LNCaP clone FGC (cell line): ENCODE data around the gene SCNN1B.

Experiments used
- DNase-seq: peaks from one replicate; pipeline ENCODE4 v3.0.0-alpha.2; 2011; ENCODE audit warnings: low read depth
- H3K4me3 ChIP-seq: 2 replicates; pipeline ENCODE4 v1.5.1; 2011; ENCODE audit warnings: mild to moderate bottlenecking, low read depth, low read length, control low read depth
- CTCF ChIP-seq: IDR thresholded peaks from 2 replicates; pipeline ENCODE4 v1.5.1; 2012; ENCODE audit warnings: mild to moderate bottlenecking; ENCODE audit not compliant: control insufficient read depth, insufficient read depth; ENCODE audit errors: extremely low read depth

SCNN1B gene

GRCh38 chr16:23410176-23410575 lies 108.1 kb downstream of the SCNN1B start:
- no peak overlapping the region for H3K4me3 ChIP-seq
- TF ChIP-seq CTCF = no peak
- DNase-seq = no peak

- H3K4me3 ChIP-seq = no peak overlapping the region
- no peak for TF ChIP-seq CTCF
- no peak for DNase-seq
Measured at GRCh38 chr16:23414731-23415130, 112.6 kb downstream of the SCNN1B start.

- no peak overlapping the region for H3K4me3 ChIP-seq
- DNase-seq = no peak
- TF ChIP-seq CTCF = no peak
Measured at GRCh38 chr16:23416816-23417215, 114.7 kb downstream of the SCNN1B start.

GRCh38 chr16:23420011-23420410 lies 117.9 kb downstream of the SCNN1B start:
- DNase-seq = no peak
- no peak overlapping the region for H3K4me3 ChIP-seq

GRCh38 chr16:23423496-23424049 lies 121.5 kb downstream of the SCNN1B start:
- no peak for TF ChIP-seq CTCF
- H3K4me3 ChIP-seq = no peak overlapping the region
- DNase-seq = peak; percentile 98

More at GRCh38 chr16:23420011-23420410, 117.9 kb downstream of the SCNN1B start:
- no peak for TF ChIP-seq CTCF

GRCh38 chr16:23424292-23424958 lies 122.3 kb downstream of the SCNN1B start:
- H3K4me3 ChIP-seq = no peak overlapping the region
- DNase-seq = peak; percentile 84
- TF ChIP-seq CTCF = no peak

- no peak for TF ChIP-seq CTCF
- no peak overlapping the region for H3K4me3 ChIP-seq
- DNase-seq = no peak
Measured at GRCh38 chr16:23428351-23428750, 126.2 kb downstream of the SCNN1B start.
